ENCODE measurements around the gene PRSS1. TPM values are rescaled to one million over a fixed set of nuclear protein-coding genes. Genes with fewer than 3 reads are reported as not detected.
A peak's percentile ranks its signal among the peaks of the same experiment; 100 is the strongest.
"Not testable (repeated sequence)": the region's sequence is repeated elsewhere in the genome, so short reads cannot be mapped to it uniquely, and the experiment has no call there.

Gene PRSS1
- total RNA-seq = under 0.01 TPM in 1 of 2 replicates, not detected in the other

DNA sequence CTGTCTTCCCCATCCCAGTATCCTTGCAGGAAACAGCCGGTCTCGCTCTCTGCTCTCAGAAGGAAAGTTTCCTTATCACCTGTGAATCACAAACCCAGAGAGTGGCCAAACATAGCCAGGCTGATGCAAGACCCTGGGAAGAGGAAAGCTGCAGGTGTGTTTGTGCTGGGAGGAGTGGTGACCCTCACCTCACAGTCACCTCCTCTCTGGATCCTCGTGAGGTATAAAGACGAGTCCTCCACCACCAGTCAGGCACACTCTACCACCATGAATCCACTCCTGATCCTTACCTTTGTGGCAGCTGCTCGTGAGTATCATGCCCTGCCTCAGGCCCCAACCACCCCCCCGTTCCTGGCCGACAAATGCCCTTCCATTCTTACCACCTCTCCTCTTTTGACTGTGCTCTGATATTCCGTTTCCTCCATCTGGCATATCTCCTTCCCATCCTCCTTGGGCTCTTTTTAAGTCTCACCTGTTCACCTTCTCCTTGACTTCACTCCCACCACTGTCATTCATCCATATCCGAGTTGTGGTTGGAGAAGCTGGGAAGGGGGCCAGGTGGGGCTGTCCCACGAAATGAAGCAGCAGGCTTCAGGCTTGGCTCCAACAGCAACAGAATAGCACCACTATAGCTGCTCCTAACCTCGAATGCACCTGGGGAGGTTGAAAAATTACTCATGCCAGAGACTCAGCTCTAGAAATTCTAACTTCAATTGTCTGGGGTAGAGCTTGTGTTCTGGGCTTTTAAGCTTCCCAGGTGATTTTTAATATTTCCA, at the start of gene PRSS1:
PRSS1 (plus strand) TSS at position 255 of the 776 bp plus-strand sequence; CDS start at position 268, 13 bp downstream.
- Histone ChIP-seq H3K36me3 (ENCODE audit: control insufficient read depth, insufficient read depth, low read length) (no peaks in the 10 kb centered on the region), H3K4me3 (ENCODE audit: low read depth, low read length) (no peak within 1 kb of the TSS), H3K27me3 (ENCODE audit: control insufficient read depth, insufficient read depth, low read length) (peaks cover 1% of the 10 kb centered on the region)
- DNase-seq (ENCODE audit: low read depth) (peak; percentile 14), FAIRE-seq (no peak)
- TF ChIP-seq, protein P1, sequence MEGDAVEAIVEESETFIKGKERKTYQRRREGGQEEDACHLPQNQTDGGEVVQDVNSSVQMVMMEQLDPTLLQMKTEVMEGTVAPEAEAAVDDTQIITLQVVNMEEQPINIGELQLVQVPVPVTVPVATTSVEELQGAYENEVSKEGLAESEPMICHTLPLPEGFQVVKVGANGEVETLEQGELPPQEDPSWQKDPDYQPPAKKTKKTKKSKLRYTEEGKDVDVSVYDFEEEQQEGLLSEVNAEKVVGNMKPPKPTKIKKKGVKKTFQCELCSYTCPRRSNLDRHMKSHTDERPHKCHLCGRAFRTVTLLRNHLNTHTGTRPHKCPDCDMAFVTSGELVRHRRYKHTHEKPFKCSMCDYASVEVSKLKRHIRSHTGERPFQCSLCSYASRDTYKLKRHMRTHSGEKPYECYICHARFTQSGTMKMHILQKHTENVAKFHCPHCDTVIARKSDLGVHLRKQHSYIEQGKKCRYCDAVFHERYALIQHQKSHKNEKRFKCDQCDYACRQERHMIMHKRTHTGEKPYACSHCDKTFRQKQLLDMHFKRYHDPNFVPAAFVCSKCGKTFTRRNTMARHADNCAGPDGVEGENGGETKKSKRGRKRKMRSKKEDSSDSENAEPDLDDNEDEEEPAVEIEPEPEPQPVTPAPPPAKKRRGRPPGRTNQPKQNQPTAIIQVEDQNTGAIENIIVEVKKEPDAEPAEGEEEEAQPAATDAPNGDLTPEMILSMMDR (IDR thresholded peaks at IDR 0.05; ENCODE audit: insufficient read depth, low read length, severe bottlenecking) = no peak

DNA sequence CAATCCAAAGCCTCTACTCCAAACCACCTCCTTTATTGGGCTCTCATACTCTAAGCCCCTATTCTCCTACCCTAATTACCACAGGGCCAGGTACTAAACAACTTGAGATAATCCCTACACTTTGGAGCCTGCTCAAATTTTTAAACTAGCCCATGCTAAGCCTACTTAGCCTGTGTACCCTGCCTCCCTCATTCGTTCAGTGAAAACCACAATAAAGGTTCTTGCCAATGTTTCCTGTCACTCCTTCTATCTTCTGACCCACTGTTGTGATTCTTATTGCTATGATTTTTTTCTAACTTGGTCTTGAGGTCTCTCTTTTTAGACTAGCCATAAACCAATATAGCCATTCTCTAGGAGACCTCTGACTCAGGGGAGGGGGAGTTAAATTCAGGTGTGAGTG, 48.3 kb upstream of the PRSS1 start:
- DNase-seq (ENCODE audit: low read depth); H3K36me3 ChIP-seq (ENCODE audit: control insufficient read depth, insufficient read depth, low read length); H3K27me3 ChIP-seq (ENCODE audit: control insufficient read depth, insufficient read depth, low read length); H3K4me3 ChIP-seq (ENCODE audit: low read depth, low read length); FAIRE-seq: not testable (repeated sequence)

DNA sequence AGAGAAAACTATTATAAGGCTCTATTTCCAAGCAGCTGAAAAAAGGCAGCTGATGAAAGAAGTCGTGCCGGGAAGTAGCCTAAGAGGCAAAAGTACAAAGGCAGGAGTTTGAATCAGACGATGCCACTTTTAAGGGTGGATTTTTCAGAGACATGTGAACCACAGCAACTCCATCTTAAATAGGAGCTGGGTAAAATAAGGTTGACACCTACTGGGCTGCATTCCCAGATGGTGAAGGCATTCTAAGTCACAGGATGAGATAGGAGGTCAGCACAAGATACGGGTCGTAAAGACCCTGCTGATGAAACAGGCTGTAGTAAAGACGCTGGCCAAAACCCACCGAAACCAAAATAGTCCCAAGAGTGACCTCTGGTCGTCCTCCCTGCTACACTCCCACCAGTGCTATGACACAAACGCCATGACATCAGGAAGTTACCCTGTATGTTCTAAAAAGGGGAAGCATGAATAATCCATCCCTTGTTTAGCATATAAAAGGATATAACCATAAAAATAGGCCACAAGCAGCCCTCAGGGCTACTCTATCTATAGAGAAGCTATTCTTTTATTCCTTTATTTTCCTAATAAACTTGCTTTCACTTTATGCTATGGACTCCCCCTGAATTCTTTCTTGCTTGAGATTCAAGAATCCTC, 45.5 kb upstream of the PRSS1 start:
- Histone ChIP-seq H3K36me3 (ENCODE audit: control insufficient read depth, insufficient read depth, low read length) (no peaks in the 10 kb centered on the region), H3K27me3 (ENCODE audit: control insufficient read depth, insufficient read depth, low read length) (no peaks in the 10 kb centered on the region), H3K4me3 (ENCODE audit: low read depth, low read length) (no peak overlapping the region)
- DNase-seq (ENCODE audit: low read depth) = no peak
- TF ChIP-seq, protein P1 (IDR thresholded peaks at IDR 0.05; ENCODE audit: insufficient read depth, low read length, severe bottlenecking) = no peak
- no peak for FAIRE-seq

DNA sequence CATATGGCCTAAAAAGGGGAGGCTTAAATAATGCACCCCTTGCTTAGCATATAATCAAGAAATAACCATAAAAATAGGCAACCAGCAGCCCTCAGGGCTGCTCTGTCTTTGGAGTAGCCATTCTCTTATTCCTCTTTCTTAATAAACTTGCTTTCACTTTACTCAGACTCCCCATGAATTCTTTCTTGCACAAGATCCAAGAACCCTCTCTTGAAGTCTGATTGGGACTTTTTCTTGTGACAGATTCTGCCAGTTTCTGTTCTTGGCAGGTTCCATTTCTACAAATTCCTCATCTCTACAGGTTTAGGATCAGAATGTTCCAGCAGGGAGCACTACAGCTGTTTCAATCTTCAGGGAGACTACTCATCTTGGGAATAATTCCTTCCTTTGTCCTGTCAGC, 40.5 kb upstream of the PRSS1 start:
- H3K36me3 ChIP-seq (ENCODE audit: control insufficient read depth, insufficient read depth, low read length); H3K27me3 ChIP-seq (ENCODE audit: control insufficient read depth, insufficient read depth, low read length); FAIRE-seq; DNase-seq (ENCODE audit: low read depth); H3K4me3 ChIP-seq (ENCODE audit: low read depth, low read length): not testable (repeated sequence)

DNA sequence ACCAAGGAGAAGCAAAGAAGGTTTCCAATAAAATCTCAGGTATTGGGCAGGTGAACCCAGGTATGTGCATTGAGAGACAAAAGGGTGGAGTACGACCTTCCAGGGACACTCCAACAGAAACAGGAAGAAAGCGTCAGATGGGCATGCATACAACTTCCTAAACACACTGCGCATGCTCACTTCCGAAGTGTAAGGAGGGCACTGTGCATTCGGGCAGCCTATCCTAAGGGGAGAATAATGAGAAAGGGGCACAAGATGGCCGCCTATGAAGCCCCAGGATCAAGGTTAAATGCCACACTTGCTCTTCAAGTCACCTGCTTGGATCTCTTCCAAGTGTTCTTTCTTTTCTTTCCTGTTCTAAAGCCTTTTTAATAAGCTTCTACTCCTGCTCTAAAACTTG, 39.4 kb upstream of the PRSS1 start:
- no peaks in the 10 kb centered on the region for H3K36me3 ChIP-seq (ENCODE audit: control insufficient read depth, insufficient read depth, low read length)
- TF ChIP-seq, protein P1 (IDR thresholded peaks at IDR 0.05; ENCODE audit: insufficient read depth, low read length, severe bottlenecking) = no peak

DNA sequence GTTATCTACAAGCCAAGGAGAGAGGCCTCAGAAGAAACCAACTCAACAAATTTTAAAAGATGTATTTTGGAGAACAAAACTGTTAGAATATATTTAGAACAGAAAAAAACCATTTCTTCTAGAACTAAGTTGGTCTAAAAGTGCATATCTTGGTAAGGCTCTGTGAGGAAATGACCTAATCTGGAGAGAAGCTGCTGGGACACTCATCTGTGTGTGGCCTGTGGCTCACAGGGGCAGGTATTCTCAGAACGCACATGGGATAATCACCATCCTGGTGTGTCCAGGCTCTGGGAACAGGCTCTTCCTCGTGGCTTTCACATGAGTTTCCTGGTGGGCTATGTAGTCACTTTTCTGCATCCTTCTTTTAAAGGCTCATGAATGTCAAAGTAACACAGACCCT, 38.1 kb upstream of the PRSS1 start:
- Histone ChIP-seq H3K4me3 (ENCODE audit: low read depth, low read length) (no peak overlapping the region), H3K27me3 (ENCODE audit: control insufficient read depth, insufficient read depth, low read length) (no peaks in the 10 kb centered on the region), H3K36me3 (ENCODE audit: control insufficient read depth, insufficient read depth, low read length) (no peaks in the 10 kb centered on the region)
- FAIRE-seq (no peak), DNase-seq (ENCODE audit: low read depth) (no peak)
- TF ChIP-seq, protein P1 (IDR thresholded peaks at IDR 0.05; ENCODE audit: insufficient read depth, low read length, severe bottlenecking) = no peak

More for the DNA sequence above, 39.4 kb upstream of the PRSS1 start:
- Histone ChIP-seq H3K27me3 (ENCODE audit: control insufficient read depth, insufficient read depth, low read length) (no peaks in the 10 kb centered on the region), H3K4me3 (ENCODE audit: low read depth, low read length) (no peak overlapping the region)
- DNase-seq (ENCODE audit: low read depth) (no peak), FAIRE-seq (no peak)

Measured in bronchial epithelial cell (primary cell).